Osteoblast (primary cell): ENCODE results near the gene ASB18. TPM values are rescaled to one million over a fixed set of nuclear protein-coding genes. Genes with fewer than 3 reads are reported as not detected.

Experiments used
- DNase-seq: peaks from one replicate; pipeline ENCODE4 v3.0.0; 2011; ENCODE audit warnings: low spot score, mixed read lengths; ENCODE audit not compliant: insufficient read length; ENCODE audit errors: missing footprints
- H2AFZ ChIP-seq: 2 replicates; pipeline ENCODE4 v1.6.0; 2011; ENCODE audit warnings: mild to moderate bottlenecking, low read length
- H3K27ac ChIP-seq: 2 replicates; pipeline ENCODE4 v1.5.1; 2011; ENCODE audit warnings: mild to moderate bottlenecking, low read depth, low read length, moderate library complexity
- H3K27me3 ChIP-seq: 2 replicates; pipeline ENCODE4 v1.6.0; 2012; ENCODE audit warnings: mild to moderate bottlenecking, control low read depth, inconsistent platforms, low read length, moderate library complexity; ENCODE audit not compliant: insufficient read depth
- H3K36me3 ChIP-seq: 2 replicates; pipeline ENCODE4 v1.5.1; 2011; ENCODE audit warnings: mild to moderate bottlenecking, low read length, control low read depth, moderate library complexity; ENCODE audit not compliant: insufficient read depth
- H3K4me1 ChIP-seq: 2 replicates; pipeline ENCODE4 v1.5.1; 2011; ENCODE audit warnings: mild to moderate bottlenecking, low read length, control low read depth, moderate library complexity; ENCODE audit not compliant: insufficient read depth
- H3K4me2 ChIP-seq: 2 replicates; pipeline ENCODE4 v1.6.0; 2011; ENCODE audit warnings: mild to moderate bottlenecking, low read length; ENCODE audit not compliant: insufficient read depth
- H3K4me3 ChIP-seq: fragments of 200-600 bp; sonication (generic); 3 replicates; pipeline ENCODE4 v1.5.1; 2012; ENCODE audit warnings: mild to moderate bottlenecking, low read length, inconsistent platforms; ENCODE audit not compliant: insufficient read depth
- H3K79me2 ChIP-seq: 2 replicates; pipeline ENCODE4 v1.6.0; 2012; ENCODE audit warnings: mild to moderate bottlenecking, low read length, control low read depth, inconsistent platforms; ENCODE audit not compliant: insufficient read depth
- H3K9me3 ChIP-seq: 2 replicates; pipeline ENCODE4 v1.5.1; 2011; ENCODE audit warnings: low read depth, low read length, control low read depth
- H4K20me1 ChIP-seq: 2 replicates; pipeline ENCODE4 v1.6.0; 2012; ENCODE audit warnings: mild to moderate bottlenecking, low read length, control low read depth; ENCODE audit not compliant: insufficient read depth
- total RNA-seq: library from RNA; depleted of rRNA; stranded (reverse); fragments of >200 nt; gene quantifications from 2 replicates; pipeline ENCODE4 v1.2.3, GENCODE V29; 2012
- TF ChIP-seq, protein P1 (sequence below): IDR thresholded peaks from 2 replicates; pipeline ENCODE4 v1.5.1; 2011; ENCODE audit warnings: mild to moderate bottlenecking, low read depth, low read length, moderate library complexity; ENCODE audit errors: extremely low read depth

The ASB18 gene
- total RNA-seq, 1 donor: not detected

DNA sequence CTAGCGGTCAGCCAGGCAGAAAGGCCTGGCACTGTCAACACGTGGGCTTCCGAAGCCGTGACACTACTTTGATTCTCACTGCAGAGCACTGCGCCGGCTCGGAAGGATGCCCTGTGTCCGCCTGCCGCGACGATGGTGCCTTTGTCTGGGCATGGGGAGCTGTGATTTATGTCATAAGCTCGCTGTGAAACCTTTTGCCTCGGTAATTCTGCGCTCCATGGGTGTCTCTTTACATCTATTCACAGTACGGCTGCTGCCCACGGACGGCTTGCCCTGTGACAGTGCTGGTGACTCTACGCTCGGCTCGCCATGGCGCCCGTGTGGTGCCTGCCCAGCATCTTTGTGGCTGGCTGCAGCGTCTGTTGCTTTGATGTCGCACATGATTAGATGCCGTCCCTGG lies 52.9 kb downstream of the ASB18 start:
- Histone ChIP-seq H3K27me3 (peaks cover 7% of the 10 kb centered on the region), H3K4me3 (no peak overlapping the region), H3K27ac (no peak overlapping the region), H3K4me1 (no peaks in the 10 kb centered on the region), H3K4me2 (no peak overlapping the region), H3K36me3 (no peaks in the 10 kb centered on the region), H4K20me1 (no peaks in the 10 kb centered on the region), H3K9me3 (no peaks in the 10 kb centered on the region), H2AFZ (no peak overlapping the region), H3K79me2 (no peaks in the 10 kb centered on the region)
- TF ChIP-seq, protein P1, sequence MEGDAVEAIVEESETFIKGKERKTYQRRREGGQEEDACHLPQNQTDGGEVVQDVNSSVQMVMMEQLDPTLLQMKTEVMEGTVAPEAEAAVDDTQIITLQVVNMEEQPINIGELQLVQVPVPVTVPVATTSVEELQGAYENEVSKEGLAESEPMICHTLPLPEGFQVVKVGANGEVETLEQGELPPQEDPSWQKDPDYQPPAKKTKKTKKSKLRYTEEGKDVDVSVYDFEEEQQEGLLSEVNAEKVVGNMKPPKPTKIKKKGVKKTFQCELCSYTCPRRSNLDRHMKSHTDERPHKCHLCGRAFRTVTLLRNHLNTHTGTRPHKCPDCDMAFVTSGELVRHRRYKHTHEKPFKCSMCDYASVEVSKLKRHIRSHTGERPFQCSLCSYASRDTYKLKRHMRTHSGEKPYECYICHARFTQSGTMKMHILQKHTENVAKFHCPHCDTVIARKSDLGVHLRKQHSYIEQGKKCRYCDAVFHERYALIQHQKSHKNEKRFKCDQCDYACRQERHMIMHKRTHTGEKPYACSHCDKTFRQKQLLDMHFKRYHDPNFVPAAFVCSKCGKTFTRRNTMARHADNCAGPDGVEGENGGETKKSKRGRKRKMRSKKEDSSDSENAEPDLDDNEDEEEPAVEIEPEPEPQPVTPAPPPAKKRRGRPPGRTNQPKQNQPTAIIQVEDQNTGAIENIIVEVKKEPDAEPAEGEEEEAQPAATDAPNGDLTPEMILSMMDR: no peak
- no peak for DNase-seq

- no peaks in the 10 kb centered on the region for H3K36me3 ChIP-seq
- H3K79me2 ChIP-seq: no peaks in the 10 kb centered on the region
- no peaks in the 10 kb centered on the region for H3K9me3 ChIP-seq
- peaks cover 7% of the 10 kb centered on the region for H3K27me3 ChIP-seq
- H3K4me3 ChIP-seq: no peak overlapping the region
- TF ChIP-seq, protein P1: no peak
- H3K27ac ChIP-seq: no peak overlapping the region
- H2AFZ ChIP-seq: no peak overlapping the region
- H3K4me2 ChIP-seq: no peak overlapping the region
- no peaks in the 10 kb centered on the region for H4K20me1 ChIP-seq
- H3K4me1 ChIP-seq: no peaks in the 10 kb centered on the region
- DNase-seq: no peak
Measured at GRCh38 chr2:236210536-236210935, 53.7 kb downstream of the ASB18 start.

DNA sequence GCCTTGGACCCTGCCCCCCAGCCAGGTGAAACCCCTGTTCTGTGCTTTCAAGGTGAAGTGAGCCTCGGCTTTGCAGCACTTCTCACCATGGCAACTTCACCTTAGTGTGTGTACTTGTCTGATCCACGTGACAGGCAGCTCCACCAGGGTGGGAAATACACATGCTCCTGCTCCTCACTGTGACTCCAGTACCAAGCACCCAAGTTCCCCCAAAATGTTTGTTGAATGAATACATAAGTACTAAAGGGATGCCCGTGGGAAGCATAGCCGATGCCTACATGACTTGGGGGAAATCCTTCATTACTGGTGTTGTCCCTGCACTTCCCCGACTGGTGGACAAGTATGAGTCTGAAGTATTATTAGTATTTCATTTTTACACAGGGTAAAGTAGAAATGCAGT lies 54.2 kb downstream of the ASB18 start:
- no peaks in the 10 kb centered on the region for H4K20me1 ChIP-seq
- no peak overlapping the region for H3K4me3 ChIP-seq
- H3K36me3 ChIP-seq: no peaks in the 10 kb centered on the region
- no peaks in the 10 kb centered on the region for H3K79me2 ChIP-seq
- H3K4me1 ChIP-seq: no peaks in the 10 kb centered on the region
- H3K27ac ChIP-seq: no peak overlapping the region
- H3K4me2 ChIP-seq: no peak overlapping the region
- no peaks in the 10 kb centered on the region for H3K9me3 ChIP-seq
- H3K27me3 ChIP-seq: peaks cover 7% of the 10 kb centered on the region
- no peak overlapping the region for H2AFZ ChIP-seq
- no peak for DNase-seq
- TF ChIP-seq, protein P1: no peak

GRCh38 chr2:236209535-236209934 lies 54.7 kb downstream of the ASB18 start:
- no peak overlapping the region for H3K4me3 ChIP-seq
- H3K9me3 ChIP-seq: no peaks in the 10 kb centered on the region
- TF ChIP-seq, protein P1: no peak
- H3K4me1 ChIP-seq: no peaks in the 10 kb centered on the region
- no peak overlapping the region for H3K27ac ChIP-seq
- H3K27me3 ChIP-seq: peaks cover 7% of the 10 kb centered on the region
- DNase-seq: no peak
- H3K4me2 ChIP-seq: no peak overlapping the region
- H3K36me3 ChIP-seq: no peaks in the 10 kb centered on the region
- no peak overlapping the region for H2AFZ ChIP-seq
- no peaks in the 10 kb centered on the region for H3K79me2 ChIP-seq
- H4K20me1 ChIP-seq: no peaks in the 10 kb centered on the region
